ENCODE data around the gene CTSZ.

- TF ChIP-seq CTCF (IDR thresholded peaks at IDR 0.05) (no peak), POLR2A (IDR thresholded peaks at IDR 0.05) (no peak)
These were observed 17.9 kb downstream of the CTSZ start for GRCh38 chr20:58989196-58989595.
